Measurements from ENCODE around the gene WHAMM. TPM values are rescaled to one million over a fixed set of nuclear protein-coding genes. Genes with fewer than 3 reads are reported as not detected.

Gene WHAMM
- total RNA-seq, 2 experiments from 2014 or later = 8.6 to 13.6 TPM

- no peaks in the 10 kb centered on the region for H3K9me2 ChIP-seq (ENCODE audit: insufficient read depth, low read length)
- H3K36me3 ChIP-seq (ENCODE audit: insufficient read depth, low read length) = no peaks in the 10 kb centered on the region
- intact Hi-C loops (cut with micrococcal nuclease; ENCODE audit: unreplicated experiment) = loop anchor here (5.0 to 10.0 kb wide), 4 partner anchors 140 to 535 kb away; partner anchors contain the start of genes HDGFL3, RAMAC and RPS17
- no peak for DNase-seq (ENCODE audit: low spot score)
- peaks cover 34% of the 10 kb centered on the region for H3K4me1 ChIP-seq (ENCODE audit: insufficient read depth, low read length, poor library complexity, severe bottlenecking)
- BruUV-seq (replicated peaks) = no TSS peak
- no peak overlapping the region for H2AFZ ChIP-seq (ENCODE audit: low read length)
- CTCF ChIA-PET (ENCODE audit: unreplicated experiment) = no interaction called here
- H3K79me2 ChIP-seq (ENCODE audit: insufficient read depth, low read depth, low read length) = no peaks in the 10 kb centered on the region
- 0 out of 2 replicates have a peak, but pooled peaks cover 4% of the 10 kb centered on the region for H3K9me3 ChIP-seq (ENCODE audit: low read length)
- H3K27ac ChIP-seq (ENCODE audit: low read depth, low read length, poor library complexity, severe bottlenecking) = no peak overlapping the region
- no peaks in the 10 kb centered on the region for H4K20me1 ChIP-seq (ENCODE audit: insufficient read depth, low read length)
- POLR2A ChIA-PET = no interaction called here
- no peak overlapping the region for H3K4me2 ChIP-seq (ENCODE audit: low read length)
- no peak for TF ChIP-seq CTCF (conservative IDR thresholded peaks at IDR 0.05; ENCODE audit: low read length)
- TF ChIP-seq EZH2phosphoT487 (IDR thresholded peaks at IDR 0.05; ENCODE audit: borderline replicate concordance, low read depth, low read length) = no peak
- H3K4me3 ChIP-seq (ENCODE audit: low read depth, low read length, poor library complexity, severe bottlenecking) = no peak overlapping the region
Measured at GRCh38 chr15:82847703-82848102, 38.3 kb downstream of the WHAMM start.

GRCh38 chr15:82848241-82848993 is 39.0 kb downstream of the WHAMM start:
- no peak overlapping the region for H2AFZ ChIP-seq (ENCODE audit: low read length)
- intact Hi-C loops (cut with micrococcal nuclease; ENCODE audit: unreplicated experiment) = loop anchor here (5.0 to 10.0 kb wide), 4 partner anchors 139 to 534 kb away; partner anchors contain the start of genes HDGFL3, RAMAC and RPS17

More at GRCh38 chr15:82848241-82848993, 39.0 kb downstream of the WHAMM start:
- TF ChIP-seq EZH2phosphoT487 (IDR thresholded peaks at IDR 0.05; ENCODE audit: borderline replicate concordance, low read depth, low read length) (no peak), CTCF (conservative IDR thresholded peaks at IDR 0.05; ENCODE audit: low read length) (no peak)
- Histone ChIP-seq H4K20me1 (ENCODE audit: insufficient read depth, low read length) (no peaks in the 10 kb centered on the region), H3K4me3 (ENCODE audit: low read depth, low read length, poor library complexity, severe bottlenecking) (no peak overlapping the region), H3K36me3 (ENCODE audit: insufficient read depth, low read length) (no peaks in the 10 kb centered on the region), H3K4me1 (ENCODE audit: insufficient read depth, low read length, poor library complexity, severe bottlenecking) (peaks cover 33% of the 10 kb centered on the region), H3K79me2 (ENCODE audit: insufficient read depth, low read depth, low read length) (no peaks in the 10 kb centered on the region), H3K9me2 (ENCODE audit: insufficient read depth, low read length) (no peaks in the 10 kb centered on the region), H3K9me3 (ENCODE audit: low read length) (0 out of 2 replicates have a peak, but pooled peaks cover 4% of the 10 kb centered on the region), H3K27ac (ENCODE audit: low read depth, low read length, poor library complexity, severe bottlenecking) (no peak overlapping the region), H3K4me2 (ENCODE audit: low read length) (no peak overlapping the region)
- no peak for DNase-seq (ENCODE audit: low spot score)
- ChIA-PET POLR2A (interaction anchor here (1.1 kb wide), 1 partner anchor 43 kb away, joined by 3 read pairs; the partner anchor contains the start of gene FSD2), CTCF (ENCODE audit: unreplicated experiment) (interaction anchor here (0.6 to 1.9 kb wide), 2 partner anchors 112 to 152 kb away, joined by 3 to 5 read pairs; no protein-coding TSS in a partner anchor)
- BruUV-seq (replicated peaks) = no TSS peak
